GM23338 (cell line): Measurements from ENCODE around the gene NPLOC4. TPM values are rescaled to one million over a fixed set of nuclear protein-coding genes. Genes with fewer than 3 reads are reported as not detected.

Source experiments
- ATAC-seq: fragments of 200-7000 bp; cut with Tn5 transposase; 3 replicates; pipeline ENCODE4 v1.9.1; 2020
- DNase-seq: peaks from one replicate; pipeline ENCODE4 v3.0.0-alpha.2; 2015; ENCODE audit warnings: low spot score
- H2AFZ ChIP-seq: fragments of 200-600 bp; sonication (generic); 2 replicates; pipeline ENCODE4 v1.8.0; 2016; ENCODE audit warnings: antibody characterized with exemption, mild to moderate bottlenecking, moderate library complexity
- H3F3A ChIP-seq: fragments of 200-600 bp; sonication (generic); replicated peaks from 2 replicates; pipeline ENCODE4 v1.8.0; 2017; ENCODE audit warnings: antibody characterized with exemption, mixed run types, low read depth
- H3K27ac ChIP-seq: fragments of 200-600 bp; sonication (generic); 2 replicates; pipeline ENCODE4 v1.6.1; 2016; ENCODE audit warnings: low read depth
- H3K27me3 ChIP-seq: fragments of 200-600 bp; sonication (generic); 2 replicates; pipeline ENCODE4 v1.8.0; 2016; ENCODE audit warnings: mild to moderate bottlenecking, mixed run types, moderate library complexity; ENCODE audit not compliant: insufficient read depth
- H3K36me3 ChIP-seq: fragments of 200-600 bp; sonication (generic); 2 replicates; pipeline ENCODE4 v1.8.0; 2016; ENCODE audit warnings: mild to moderate bottlenecking; ENCODE audit not compliant: insufficient read depth
- H3K4me1 ChIP-seq: fragments of 200-600 bp; sonication (generic); 2 replicates; pipeline ENCODE4 v1.8.0; 2016; ENCODE audit warnings: mild to moderate bottlenecking, moderate library complexity; ENCODE audit not compliant: insufficient read depth
- H3K4me2 ChIP-seq: fragments of 200-600 bp; sonication (generic); 2 replicates; pipeline ENCODE4 v1.7.1; 2017; ENCODE audit warnings: mixed run types
- H3K4me3 ChIP-seq: fragments of 200-600 bp; sonication (generic); 2 replicates; pipeline ENCODE4 v1.6.1; 2016; ENCODE audit warnings: mixed run types
- H3K79me2 ChIP-seq: fragments of 200-600 bp; sonication (generic); replicated peaks from 2 replicates; pipeline ENCODE4 v1.8.0; 2017; ENCODE audit warnings: mild to moderate bottlenecking; ENCODE audit not compliant: insufficient read depth
- H3K9me2 ChIP-seq: fragments of 200-600 bp; sonication (generic); 2 replicates; pipeline ENCODE4 v1.8.0; 2017; ENCODE audit not compliant: insufficient read depth
- H4K20me1 ChIP-seq: fragments of 200-600 bp; sonication (generic); replicated peaks from 2 replicates; pipeline ENCODE4 v1.8.0; 2017; ENCODE audit warnings: mild to moderate bottlenecking; ENCODE audit not compliant: insufficient read depth
- H3K27ac Mint-ChIP-seq: 2 replicates; pipeline ENCODE4 v1.8.0; 2020; ENCODE audit warnings: inconsistent platforms, mild to moderate bottlenecking, moderate library complexity, mixed read lengths
- H3K27me3 Mint-ChIP-seq: 3 replicates; pipeline ENCODE4 v1.8.0; 2022; ENCODE audit warnings: low read depth, mild to moderate bottlenecking, moderate library complexity, mixed read lengths, inconsistent platforms; ENCODE audit not compliant: insufficient read depth, poor library complexity
- H3K36me3 Mint-ChIP-seq: 3 replicates; pipeline ENCODE4 v1.8.0; 2021; ENCODE audit warnings: low read depth, mild to moderate bottlenecking, inconsistent platforms, moderate library complexity, mixed read lengths
- H3K4me1 Mint-ChIP-seq: 3 replicates; pipeline ENCODE4 v1.8.0; 2020; ENCODE audit warnings: mild to moderate bottlenecking, inconsistent platforms, mixed read lengths
- H3K4me3 Mint-ChIP-seq: 3 replicates; pipeline ENCODE4 v1.8.0; 2021; ENCODE audit warnings: moderate library complexity, mild to moderate bottlenecking, inconsistent platforms, mixed read lengths
- H3K9me3 Mint-ChIP-seq: 3 replicates; pipeline ENCODE4 v1.8.0; 2020; ENCODE audit warnings: moderate library complexity, mild to moderate bottlenecking, inconsistent platforms, mixed read lengths
- CREB1 ChIP-seq: fragments of 250-450 bp; sonication (Bioruptor Pico); IDR thresholded peaks from 2 replicates; pipeline ENCODE4 v1.5.0; 2020; ENCODE audit warnings: low read depth, mild to moderate bottlenecking, moderate library complexity
- CTCF ChIP-seq, 2 experiments: fragments of 200-600 bp in 1 of 2; sonication (generic) in 1 of 2; conservative IDR thresholded peaks; 2 replicates each; pipeline versions ENCODE4 v1.5.1 to v1.6.1; 2016 to 2017; ENCODE audit warnings: antibody characterized with exemption in 2 of 2, low read depth in 2 of 2, mild to moderate bottlenecking in 2 of 2, moderate library complexity in 1 of 2
- EZH2phosphoT487 ChIP-seq: fragments of 200-600 bp; sonication (generic); IDR thresholded peaks from one replicate; pipeline ENCODE4 v1.8.1; 2018; ENCODE audit warnings: antibody characterized with exemption; ENCODE audit not compliant: unreplicated experiment
- NANOG ChIP-seq: IDR thresholded peaks from 2 replicates; pipeline ENCODE4 v1.6.1; 2016; ENCODE audit warnings: antibody characterized with exemption, borderline replicate concordance
- POLR2AphosphoS5 ChIP-seq: IDR thresholded peaks from 2 replicates; pipeline ENCODE4 v1.6.1; 2016; ENCODE audit warnings: antibody characterized with exemption, low read depth
- REST ChIP-seq: IDR thresholded peaks from one replicate; pipeline ENCODE4 v1.6.1; 2018; ENCODE audit warnings: antibody characterized with exemption; ENCODE audit not compliant: unreplicated experiment
- STAT1 ChIP-seq: IDR thresholded peaks from one replicate; pipeline ENCODE4 v1.6.1; 2016; ENCODE audit warnings: antibody characterized with exemption; ENCODE audit not compliant: unreplicated experiment
- ZNF114 ChIP-seq: fragments of 250-450 bp; sonication (Bioruptor Pico); IDR thresholded peaks from 2 replicates; pipeline ENCODE4 v1.5.0; 2020; ENCODE audit warnings: mild to moderate bottlenecking, moderate library complexity
- ZNF331 ChIP-seq: fragments of 250-450 bp; sonication (Bioruptor Pico); IDR thresholded peaks from 2 replicates; pipeline ENCODE4 v1.5.0; 2020; ENCODE audit warnings: low read depth, mild to moderate bottlenecking, moderate library complexity
- polyA plus RNA-seq: library from polyadenylated mRNA; unstranded; fragments of >200 nt; fragmentation: Nextera tagmentation; extraction: Ambion mirVana; gene quantifications from 2 replicates; pipeline ENCODE4 v1.2.1, GENCODE V29; 2016
- total RNA-seq: library from RNA; depleted of rRNA; stranded (reverse); fragments of >200 nt; shearing (Covaris generic); gene quantifications from 2 replicates; pipeline ENCODE4 v1.2.3, GENCODE V29; 2014

NPLOC4 gene
- total and polyA plus RNA-seq, 2 experiments from 2014 or later: 24.1 to 79.1 TPM

- Mint-ChIP-seq H3K36me3 (no peaks in the 10 kb centered on the region), H3K27me3 (peaks cover 25% of the 10 kb centered on the region), H3K27ac (no peak overlapping the region), H3K4me1 (peaks cover 7% of the 10 kb centered on the region), H3K4me3 (no peak overlapping the region), H3K9me3 (no peaks in the 10 kb centered on the region; the same call in 2 of the 3 replicates)
- Histone ChIP-seq H3F3A (no peaks in the 10 kb centered on the region), H3K4me2 (no peak overlapping the region), H3K79me2 (no peaks in the 10 kb centered on the region), H3K4me3 (no peak overlapping the region), H3K9me2 (0 out of 2 replicates have a peak, but pooled peaks cover 4% of the 10 kb centered on the region), H4K20me1 (no peaks in the 10 kb centered on the region), H3K36me3 (no peaks in the 10 kb centered on the region), H2AFZ (no peak overlapping the region), H3K4me1 (no peaks in the 10 kb centered on the region), H3K27ac (no peak overlapping the region), H3K27me3 (peaks cover 22% of the 10 kb centered on the region)
- TF ChIP-seq REST: no peak
- no peak for ATAC-seq
- no peak for DNase-seq
These were observed 101.9 kb downstream of the NPLOC4 start for GRCh38 chr17:81535007-81535328.

GRCh38 chr17:81534157-81535006, 102.5 kb downstream of the NPLOC4 start:
- ATAC-seq: no peak
- TF ChIP-seq ZNF331 (no peak), CREB1 (no peak), CTCF (conservative IDR thresholded peaks at IDR 0.05; ENCODE audit: low read depth in 2 of 2) (no peak), ZNF114 (CRISPR knock-in tag) (no peak), REST (no peak), EZH2phosphoT487 (no peak), POLR2AphosphoS5 (no peak), STAT1 (no peak), NANOG (no peak)

More at GRCh38 chr17:81534157-81535006, 102.5 kb downstream of the NPLOC4 start:
- Histone ChIP-seq H3K4me3 (no peak overlapping the region), H3K36me3 (no peaks in the 10 kb centered on the region), H3F3A (no peaks in the 10 kb centered on the region), H3K4me2 (no peak overlapping the region), H4K20me1 (no peaks in the 10 kb centered on the region), H3K4me1 (no peaks in the 10 kb centered on the region), H3K27me3 (peaks cover 22% of the 10 kb centered on the region), H3K9me2 (0 out of 2 replicates have a peak, but pooled peaks cover 4% of the 10 kb centered on the region), H2AFZ (no peak overlapping the region), H3K27ac (no peak overlapping the region), H3K79me2 (no peaks in the 10 kb centered on the region)
- no peak overlapping the region for H3K4me3 Mint-ChIP-seq
- no peak for DNase-seq
- no peaks in the 10 kb centered on the region; the same call in 2 of the 3 replicates for H3K9me3 Mint-ChIP-seq
- no peaks in the 10 kb centered on the region for H3K36me3 Mint-ChIP-seq
- H3K27ac Mint-ChIP-seq: no peak overlapping the region
- peaks cover 7% of the 10 kb centered on the region for H3K4me1 Mint-ChIP-seq
- H3K27me3 Mint-ChIP-seq: peaks cover 25% of the 10 kb centered on the region
